Upper lobe of left lung (tissue), 6 donors: ENCODE results near the gene NADK2. TPM values are rescaled to one million over a fixed set of nuclear protein-coding genes. Genes with fewer than 3 reads are reported as not detected.

ENCODE experiments used
- ATAC-seq, 2 donors: fragments of 200-7000 bp; cut with Tn5 transposase; one replicate each; pipeline ENCODE4 v1.9.1; 2022; ENCODE audit warnings: mild to moderate bottlenecking in 2 of 2, moderate library complexity in 2 of 2; ENCODE audit not compliant: low FRiP score in 2 of 2
- DNase-seq, 2 donors: peaks; one replicate each; pipeline ENCODE4 v3.0.0-alpha.2; 2019 to 2020
- H3K27ac ChIP-seq, 4 donors: fragments of 200-600 bp; sonication (generic); one replicate each; pipeline ENCODE4 v1.5.1; 2016 to 2019
- H3K27me3 ChIP-seq, 4 donors: fragments of 200-600 bp; sonication (generic); one replicate each; pipeline ENCODE4 v1.5.1; 2017 to 2019
- H3K36me3 ChIP-seq, 4 donors: fragments of 200-600 bp; sonication (generic); one replicate each; pipeline ENCODE4 v1.5.1; 2016 to 2019
- H3K4me1 ChIP-seq, 4 donors: fragments of 200-600 bp; sonication (generic); one replicate each; pipeline ENCODE4 v1.5.1; 2018 to 2019
- H3K4me3 ChIP-seq, 4 donors: fragments of 200-600 bp; sonication (generic); one replicate each; pipeline ENCODE4 v1.5.1; 2017 to 2019; ENCODE audit warnings: mild to moderate bottlenecking in 2 of 4, moderate library complexity in 1 of 4
- H3K9me3 ChIP-seq, 4 donors: fragments of 200-600 bp; sonication (generic); one replicate each; pipeline ENCODE4 v1.5.1; 2018 to 2019
- EP300 ChIP-seq, 4 donors: sonication (generic); formaldehyde crosslinking; IDR thresholded peaks; one replicate each; pipeline ENCODE4 v1.5.1; 2017; ENCODE audit warnings: antibody characterized with exemption in 4 of 4, control low read depth in 2 of 4
- POLR2A ChIP-seq, 4 donors: fragments of 450-650 bp; IDR thresholded peaks; one replicate each; pipeline ENCODE4 v1.5.1; 2016 to 2017; ENCODE audit warnings: antibody characterized with exemption in 4 of 4, mild to moderate bottlenecking in 2 of 4
- POLR2AphosphoS5 ChIP-seq, 2 donors: sonication (generic); formaldehyde crosslinking; IDR thresholded peaks; one replicate each; pipeline ENCODE4 v1.5.1; 2017; ENCODE audit warnings: antibody characterized with exemption in 2 of 2
- WGBS, 2 donors: methylation state at CpG; one replicate each; pipeline ENCODE4 v1.1.5; 2017 to 2018; 5-methylcytosine and 5-hydroxymethylcytosine counted together
- total RNA-seq, 6 donors: library from RNA; depleted of rRNA in 4 of 6; stranded (reverse); fragments of >200 nt in 4 of 6; gene quantifications; one replicate each; pipeline versions ENCODE4 v1.1.0 to v1.2.1, GENCODE V29; 2016 to 2021
- TF ChIP-seq, protein P1 (sequence below), 6 experiments: fragments of 450-650 bp in 4 of 6; fragments of 200-600 bp in 2 of 6; sonication (generic) in 2 of 6; IDR thresholded peaks; one replicate each; pipeline ENCODE4 v1.5.1; 2016 to 2019; ENCODE audit warnings: antibody characterized with exemption in 6 of 6
- donor health status: DM: no; HTN: no; CAD: no; lungs with moderate emphysema.
- donor health status: DM: no; HTN: yes; CAD: no; lungs with severe emphysema.

NADK2 gene
- total RNA-seq, 6 donors from 2014 or later: 12.6 to 39.6 (median 19.9) TPM

DNA sequence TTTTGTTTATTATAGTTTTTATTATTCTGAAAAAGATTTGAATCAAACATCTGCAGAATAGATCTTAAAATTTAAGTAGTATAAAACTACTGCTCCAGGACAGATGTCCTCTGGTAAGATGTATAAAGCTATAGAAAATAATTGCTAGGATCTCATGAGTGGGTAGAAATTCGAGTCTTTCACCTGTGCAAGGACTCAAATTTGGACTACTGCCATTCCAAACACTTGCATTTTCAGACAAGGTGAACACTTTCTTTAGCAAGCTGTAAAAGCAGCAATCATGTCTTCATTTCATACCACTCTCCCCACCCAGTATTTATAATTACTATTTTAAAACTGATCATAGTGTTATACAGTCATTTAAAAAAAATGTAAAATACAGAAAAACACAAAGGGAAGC lies 69.1 kb downstream of the NADK2 start:
- TF ChIP-seq, protein P1, sequence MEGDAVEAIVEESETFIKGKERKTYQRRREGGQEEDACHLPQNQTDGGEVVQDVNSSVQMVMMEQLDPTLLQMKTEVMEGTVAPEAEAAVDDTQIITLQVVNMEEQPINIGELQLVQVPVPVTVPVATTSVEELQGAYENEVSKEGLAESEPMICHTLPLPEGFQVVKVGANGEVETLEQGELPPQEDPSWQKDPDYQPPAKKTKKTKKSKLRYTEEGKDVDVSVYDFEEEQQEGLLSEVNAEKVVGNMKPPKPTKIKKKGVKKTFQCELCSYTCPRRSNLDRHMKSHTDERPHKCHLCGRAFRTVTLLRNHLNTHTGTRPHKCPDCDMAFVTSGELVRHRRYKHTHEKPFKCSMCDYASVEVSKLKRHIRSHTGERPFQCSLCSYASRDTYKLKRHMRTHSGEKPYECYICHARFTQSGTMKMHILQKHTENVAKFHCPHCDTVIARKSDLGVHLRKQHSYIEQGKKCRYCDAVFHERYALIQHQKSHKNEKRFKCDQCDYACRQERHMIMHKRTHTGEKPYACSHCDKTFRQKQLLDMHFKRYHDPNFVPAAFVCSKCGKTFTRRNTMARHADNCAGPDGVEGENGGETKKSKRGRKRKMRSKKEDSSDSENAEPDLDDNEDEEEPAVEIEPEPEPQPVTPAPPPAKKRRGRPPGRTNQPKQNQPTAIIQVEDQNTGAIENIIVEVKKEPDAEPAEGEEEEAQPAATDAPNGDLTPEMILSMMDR (IDR thresholded peaks at IDR 0.05): no peak

DNA sequence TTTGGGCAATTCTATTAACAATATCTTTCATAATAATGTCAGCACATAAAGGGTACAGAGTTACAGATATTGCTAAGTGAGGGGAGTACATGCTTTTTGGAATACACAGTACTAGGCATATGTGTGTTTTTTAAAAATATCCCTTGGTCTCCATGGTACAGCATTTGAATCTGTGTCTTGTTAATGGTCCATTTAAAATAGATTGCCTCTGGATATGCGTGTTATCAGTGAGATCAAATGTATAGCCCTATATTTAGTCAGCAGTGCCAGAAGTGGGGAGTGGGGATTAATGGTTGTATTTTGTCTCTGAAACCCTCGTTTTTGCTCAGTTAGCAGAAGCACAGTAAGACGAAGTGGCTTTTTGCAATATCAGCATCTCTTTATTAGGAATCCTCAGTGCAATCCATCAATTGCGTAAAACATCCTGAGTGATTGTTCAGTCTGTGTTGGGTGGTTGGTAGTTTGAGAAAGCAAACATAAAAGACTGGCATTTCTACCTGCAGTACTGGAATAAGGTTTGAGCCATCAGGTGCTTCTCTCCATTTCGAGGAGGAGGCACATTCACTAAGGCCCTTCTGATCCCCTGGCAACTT lies 70.8 kb downstream of the NADK2 start:
- ATAC-seq (no peak), DNase-seq (no peak)
- H3K4me1 ChIP-seq: no peaks in the 10 kb centered on the region
- no peak overlapping the region for H3K27ac ChIP-seq
- TF ChIP-seq POLR2A (IDR thresholded peaks at IDR 0.05) (no peak), POLR2AphosphoS5 (IDR thresholded peaks at IDR 0.05) (no peak), EP300 (IDR thresholded peaks at IDR 0.05) (no peak)
- TF ChIP-seq, protein P1 (IDR thresholded peaks at IDR 0.05): no peak
- H3K36me3 ChIP-seq: peaks cover 10 to 77% (median 29%) of the 10 kb centered on the region in 4 donors
- H3K4me3 ChIP-seq: no peak overlapping the region
- no peaks in the 10 kb centered on the region for H3K9me3 ChIP-seq
- H3K27me3 ChIP-seq: no peaks in the 10 kb centered on the region
- WGBS, 2 donors: 78 to 89% methylated on average over 5 of the region's 5 CpGs

More for the DNA sequence above, 69.1 kb downstream of the NADK2 start:
- H3K27ac ChIP-seq: no peak overlapping the region
- no peak for ATAC-seq
- H3K4me1 ChIP-seq: no peaks in the 10 kb centered on the region
- H3K4me3 ChIP-seq: no peak overlapping the region
- no peaks in the 10 kb centered on the region for H3K27me3 ChIP-seq
- peaks cover 5 to 67% (median 23%) of the 10 kb centered on the region in 4 donors for H3K36me3 ChIP-seq
- no peaks in the 10 kb centered on the region for H3K9me3 ChIP-seq
- DNase-seq: no peak
- WGBS, 2 donors: 43 to 69% methylated on average over 1 of the region's 1 CpG

- 82 to 87% methylated on average over 4 of the region's 4 CpGs for WGBS, 2 donors
- H3K4me3 ChIP-seq: no peak overlapping the region
- no peaks in the 10 kb centered on the region for H3K9me3 ChIP-seq
- H3K36me3 ChIP-seq: peaks cover 12 to 91% (median 37%) of the 10 kb centered on the region in 4 donors
- TF ChIP-seq POLR2A (IDR thresholded peaks at IDR 0.05): no peak
- TF ChIP-seq, protein P1 (IDR thresholded peaks at IDR 0.05): no peak
- TF ChIP-seq EP300 (IDR thresholded peaks at IDR 0.05): no peak
- TF ChIP-seq POLR2AphosphoS5 (IDR thresholded peaks at IDR 0.05): no peak
- H3K27ac ChIP-seq: no peak overlapping the region
- DNase-seq (no peak), ATAC-seq (no peak)
- H3K27me3 ChIP-seq: no peaks in the 10 kb centered on the region
- H3K4me1 ChIP-seq: no peaks in the 10 kb centered on the region
Observed at GRCh38 chr5:36168737-36169136, 73.0 kb downstream of the NADK2 start.

DNA sequence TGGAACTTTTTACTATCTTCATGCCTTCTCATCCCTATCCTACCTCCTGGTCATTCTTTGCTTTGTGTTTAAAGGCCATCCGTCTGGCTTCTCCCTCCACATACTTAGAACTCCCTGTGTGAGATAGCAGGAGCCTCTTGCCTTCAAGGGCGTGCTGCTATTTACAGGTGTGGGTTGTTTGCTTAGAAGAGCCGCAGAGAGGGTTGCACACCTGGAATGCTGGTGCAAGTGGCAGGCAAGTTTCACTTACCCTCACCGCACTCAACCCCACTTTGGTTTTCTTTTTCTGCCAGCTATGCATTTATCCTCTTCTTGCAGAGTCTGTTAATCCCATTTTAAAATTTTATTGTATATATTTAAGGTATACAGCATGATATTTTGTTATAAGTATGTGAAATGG lies 77.3 kb downstream of the NADK2 start:
- ATAC-seq: no peak
- no peak overlapping the region for H3K27ac ChIP-seq
- no peaks in the 10 kb centered on the region for H3K9me3 ChIP-seq
- H3K36me3 ChIP-seq: peaks cover 12 to 85% (median 47%) of the 10 kb centered on the region in 4 donors
- no peak for DNase-seq
- 89 to 95% methylated on average over 4 of the region's 4 CpGs for WGBS, 2 donors
- no peaks in the 10 kb centered on the region for H3K4me1 ChIP-seq
- no peak overlapping the region for H3K4me3 ChIP-seq
- TF ChIP-seq POLR2AphosphoS5 (IDR thresholded peaks at IDR 0.05): no peak
- TF ChIP-seq POLR2A (IDR thresholded peaks at IDR 0.05): no peak
- TF ChIP-seq, protein P1 (IDR thresholded peaks at IDR 0.05): no peak
- TF ChIP-seq EP300 (IDR thresholded peaks at IDR 0.05): no peak
- no peaks in the 10 kb centered on the region for H3K27me3 ChIP-seq

DNA sequence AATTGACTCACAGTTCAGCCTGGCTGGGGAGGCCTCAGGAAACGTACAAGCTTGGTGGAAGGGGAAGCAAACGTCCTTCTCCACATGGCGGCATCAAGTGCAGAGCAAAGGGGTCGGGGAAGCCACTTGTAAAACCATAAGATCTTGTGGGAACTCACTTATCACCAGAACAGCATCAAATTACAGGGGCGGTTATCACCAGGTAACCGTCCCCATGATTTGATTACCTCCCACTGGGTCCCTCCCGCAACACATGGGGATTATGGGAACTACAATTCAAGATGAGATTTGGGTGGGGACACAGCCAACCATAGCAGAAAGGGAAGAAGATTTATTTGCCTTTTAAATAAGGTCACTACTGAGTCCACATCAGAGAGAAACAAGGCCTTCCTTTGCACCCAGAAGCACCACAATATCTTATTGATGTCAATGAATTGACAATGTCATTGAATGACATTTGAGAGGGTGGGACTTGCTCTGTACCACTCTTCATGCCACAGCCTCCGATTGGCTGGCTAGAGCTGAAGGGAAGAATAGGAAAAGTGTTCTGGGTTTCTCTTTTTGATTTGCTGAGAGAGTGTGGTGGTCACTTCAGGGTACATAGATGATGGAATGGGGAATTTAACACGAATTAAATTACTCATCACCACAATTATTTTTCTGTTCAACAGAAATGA lies 78.8 kb downstream of the NADK2 start:
- Histone ChIP-seq H3K36me3 (peaks cover 9 to 85% (median 37%) of the 10 kb centered on the region in 4 donors), H3K27ac (no peak overlapping the region), H3K4me3 (no peak overlapping the region), H3K27me3 (no peaks in the 10 kb centered on the region), H3K4me1 (no peaks in the 10 kb centered on the region), H3K9me3 (no peaks in the 10 kb centered on the region)
- ATAC-seq (no peak), DNase-seq (no peak)
- 90% methylated on average over 9 of the region's 9 CpGs for WGBS, 2 donors
- TF ChIP-seq POLR2A (IDR thresholded peaks at IDR 0.05) (no peak), EP300 (IDR thresholded peaks at IDR 0.05) (no peak)
